Measurements from ENCODE around the gene SLC24A4.

DNA sequence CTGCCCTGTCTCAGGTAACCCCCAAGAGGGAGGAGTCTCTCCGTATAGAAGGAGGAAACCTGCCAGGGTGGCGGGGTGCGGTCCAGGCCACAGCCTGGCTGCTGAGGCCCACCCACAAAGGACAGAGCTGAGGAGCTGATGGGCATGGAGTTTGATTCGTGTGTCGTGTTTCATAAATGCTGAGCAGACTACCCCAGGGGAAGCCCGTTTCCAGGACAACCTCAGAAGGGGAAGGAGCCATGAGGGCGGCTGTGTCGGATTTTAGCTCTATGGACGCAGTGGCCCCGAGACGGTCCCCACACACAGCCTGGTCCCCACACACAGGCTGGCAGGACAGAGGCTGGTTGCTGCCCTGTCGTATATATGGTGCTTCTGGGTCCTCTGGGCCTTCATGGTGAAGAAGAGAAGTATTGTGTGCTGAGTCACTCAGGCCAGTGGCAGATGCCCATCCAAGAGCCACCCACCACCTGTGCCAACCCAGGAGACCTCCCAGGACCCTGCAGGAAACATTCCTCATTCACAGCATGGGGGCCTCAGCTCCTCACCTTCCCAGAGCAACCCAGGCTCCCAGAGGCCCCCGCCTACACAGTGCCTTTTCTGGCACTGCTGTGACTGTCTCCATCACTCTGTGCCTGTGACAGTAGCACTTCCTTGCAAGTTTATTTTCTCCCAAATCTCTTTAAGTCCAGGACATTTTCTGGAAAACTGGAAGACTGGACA is 127.5 kb downstream of the SLC24A4 start:
- TF ChIP-seq, protein P1, sequence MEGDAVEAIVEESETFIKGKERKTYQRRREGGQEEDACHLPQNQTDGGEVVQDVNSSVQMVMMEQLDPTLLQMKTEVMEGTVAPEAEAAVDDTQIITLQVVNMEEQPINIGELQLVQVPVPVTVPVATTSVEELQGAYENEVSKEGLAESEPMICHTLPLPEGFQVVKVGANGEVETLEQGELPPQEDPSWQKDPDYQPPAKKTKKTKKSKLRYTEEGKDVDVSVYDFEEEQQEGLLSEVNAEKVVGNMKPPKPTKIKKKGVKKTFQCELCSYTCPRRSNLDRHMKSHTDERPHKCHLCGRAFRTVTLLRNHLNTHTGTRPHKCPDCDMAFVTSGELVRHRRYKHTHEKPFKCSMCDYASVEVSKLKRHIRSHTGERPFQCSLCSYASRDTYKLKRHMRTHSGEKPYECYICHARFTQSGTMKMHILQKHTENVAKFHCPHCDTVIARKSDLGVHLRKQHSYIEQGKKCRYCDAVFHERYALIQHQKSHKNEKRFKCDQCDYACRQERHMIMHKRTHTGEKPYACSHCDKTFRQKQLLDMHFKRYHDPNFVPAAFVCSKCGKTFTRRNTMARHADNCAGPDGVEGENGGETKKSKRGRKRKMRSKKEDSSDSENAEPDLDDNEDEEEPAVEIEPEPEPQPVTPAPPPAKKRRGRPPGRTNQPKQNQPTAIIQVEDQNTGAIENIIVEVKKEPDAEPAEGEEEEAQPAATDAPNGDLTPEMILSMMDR (IDR thresholded peaks at IDR 0.05 in 8 of 11, conservative IDR thresholded peaks at IDR 0.05 in 3 of 11): no peak
- no peak for TF ChIP-seq POLR2AphosphoS5 (IDR thresholded peaks at IDR 0.05)
- no peak for TF ChIP-seq POLR2A (IDR thresholded peaks at IDR 0.05)

Measured in spleen (tissue), 7 donors.